Sigmoid colon (tissue), 7 donors: ENCODE measurements around the gene SGCD. TPM values are rescaled to one million over a fixed set of nuclear protein-coding genes. Genes with fewer than 3 reads are reported as not detected.

Experiments used
- DNase-seq: peaks from one replicate; pipeline ENCODE4 v3.0.0-alpha.2; 2019
- H3K27ac ChIP-seq, 4 donors: fragments of 200-600 bp; sonication (generic); one replicate each; pipeline ENCODE4 v1.5.1; 2016 to 2019; ENCODE audit warnings: mild to moderate bottlenecking in 1 of 4
- H3K27me3 ChIP-seq, 3 donors: fragments of 200-600 bp; sonication (generic); one replicate each; pipeline ENCODE4 v1.5.1; 2019; ENCODE audit warnings: mild to moderate bottlenecking in 1 of 3
- H3K36me3 ChIP-seq, 4 donors: fragments of 200-600 bp; sonication (generic); one replicate each; pipeline ENCODE4 v1.5.1; 2016 to 2019
- H3K4me1 ChIP-seq, 4 donors: fragments of 200-600 bp; sonication (generic); one replicate each; pipeline ENCODE4 v1.5.1; 2017 to 2019
- H3K4me3 ChIP-seq, 4 donors: fragments of 200-600 bp; sonication (generic); one replicate each; pipeline ENCODE4 v1.5.1; 2017 to 2019; ENCODE audit warnings: mild to moderate bottlenecking in 2 of 4, moderate library complexity in 1 of 4
- H3K9me3 ChIP-seq, 4 donors: fragments of 200-600 bp in 3 of 4; sonication (generic) in 3 of 4; one replicate each; pipeline versions ENCODE4 v1.5.1 to v1.6.1; 2013 to 2019
- EP300 ChIP-seq, 4 donors: sonication (generic); formaldehyde crosslinking; IDR thresholded peaks; one replicate each; pipeline ENCODE4 v1.6.1; 2017; ENCODE audit warnings: antibody characterized with exemption in 4 of 4
- POLR2A ChIP-seq, 2 donors: fragments of 450-650 bp; IDR thresholded peaks; one replicate each; pipeline ENCODE4 v1.6.1; 2016; ENCODE audit warnings: antibody characterized with exemption in 2 of 2, mild to moderate bottlenecking in 2 of 2, moderate library complexity in 2 of 2
- POLR2AphosphoS5 ChIP-seq, 4 donors: sonication (generic); formaldehyde crosslinking; IDR thresholded peaks; one replicate each; pipeline ENCODE4 v1.6.1; 2017; ENCODE audit warnings: antibody characterized with exemption in 4 of 4
- WGBS, 2 donors: extraction: QIAGEN DNeasy Blood & Tissue Kit; methylation state at CpG; one replicate each; pipeline ENCODE4 v1.1.7; 2013; 5-methylcytosine and 5-hydroxymethylcytosine counted together
- intact Hi-C: fragments of 100-400 bp; cut with DNase I; formaldehyde crosslinking; loops from one replicate; pipeline ENCODE4 v1.15.1; 2023
- polyA plus RNA-seq, 3 donors: library from polyadenylated mRNA; stranded (reverse); fragments of 200-250 nt; gene quantifications; one replicate each; pipeline ENCODE4 v1.2.3, GENCODE V29; 2013
- total RNA-seq, 4 donors: library from RNA; depleted of rRNA; stranded (reverse); fragments of >200 nt; gene quantifications; one replicate each; pipeline ENCODE4 v1.1.0, GENCODE V29; 2016
- TF ChIP-seq, protein P1 (sequence below), 4 experiments: fragments of 450-650 bp in 3 of 4; fragments of 200-600 bp in 1 of 4; IDR thresholded peaks; one replicate each; pipeline ENCODE4 v1.5.1; 2016 to 2019; ENCODE audit warnings: antibody characterized with exemption in 4 of 4, mild to moderate bottlenecking in 3 of 4, moderate library complexity in 2 of 4
- donor health status: healthy with polysubstance abuse.
- donor health status: Bipolar disorder and iron deficiency.
- donor health status: healthy.

SGCD gene
- total and polyA plus RNA-seq, 7 donors: under 0.01 to 34.3 (median 8.2) TPM

DNA sequence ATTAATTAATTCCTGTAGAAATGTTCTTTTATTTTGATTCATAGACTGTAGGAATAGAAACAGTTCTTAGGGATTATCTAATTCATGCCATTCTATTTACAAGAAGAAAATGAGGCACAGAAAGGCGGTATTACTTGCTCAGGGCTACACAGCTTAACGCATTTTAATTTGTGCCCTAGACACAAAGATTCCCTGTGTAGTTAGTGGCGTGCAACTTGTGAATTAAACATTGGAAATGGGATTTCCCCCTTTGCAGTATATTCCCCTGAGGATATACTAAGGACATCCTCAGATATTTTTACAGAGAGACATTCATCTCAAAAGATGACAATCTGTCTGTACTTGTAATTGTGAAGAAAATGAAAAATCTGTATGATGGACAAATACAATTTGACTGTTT, 108.1 kb downstream of the SGCD start:
- Histone ChIP-seq H3K27ac (no peak overlapping the region), H3K27me3 (no peaks in the 10 kb centered on the region), H3K9me3 (no peaks in the 10 kb centered on the region), H3K4me1 (peaks cover 0 to 3% (median 0%) of the 10 kb centered on the region in 4 donors), H3K36me3 (no peaks in the 10 kb centered on the region), H3K4me3 (no peak overlapping the region)
- WGBS, 2 donors: 86% methylated on average over 3 of the region's 3 CpGs
- no peak for DNase-seq
- TF ChIP-seq, protein P1, sequence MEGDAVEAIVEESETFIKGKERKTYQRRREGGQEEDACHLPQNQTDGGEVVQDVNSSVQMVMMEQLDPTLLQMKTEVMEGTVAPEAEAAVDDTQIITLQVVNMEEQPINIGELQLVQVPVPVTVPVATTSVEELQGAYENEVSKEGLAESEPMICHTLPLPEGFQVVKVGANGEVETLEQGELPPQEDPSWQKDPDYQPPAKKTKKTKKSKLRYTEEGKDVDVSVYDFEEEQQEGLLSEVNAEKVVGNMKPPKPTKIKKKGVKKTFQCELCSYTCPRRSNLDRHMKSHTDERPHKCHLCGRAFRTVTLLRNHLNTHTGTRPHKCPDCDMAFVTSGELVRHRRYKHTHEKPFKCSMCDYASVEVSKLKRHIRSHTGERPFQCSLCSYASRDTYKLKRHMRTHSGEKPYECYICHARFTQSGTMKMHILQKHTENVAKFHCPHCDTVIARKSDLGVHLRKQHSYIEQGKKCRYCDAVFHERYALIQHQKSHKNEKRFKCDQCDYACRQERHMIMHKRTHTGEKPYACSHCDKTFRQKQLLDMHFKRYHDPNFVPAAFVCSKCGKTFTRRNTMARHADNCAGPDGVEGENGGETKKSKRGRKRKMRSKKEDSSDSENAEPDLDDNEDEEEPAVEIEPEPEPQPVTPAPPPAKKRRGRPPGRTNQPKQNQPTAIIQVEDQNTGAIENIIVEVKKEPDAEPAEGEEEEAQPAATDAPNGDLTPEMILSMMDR (IDR thresholded peaks at IDR 0.05): no peak
- no peak for TF ChIP-seq POLR2AphosphoS5 (IDR thresholded peaks at IDR 0.05)
- no peak for TF ChIP-seq EP300 (IDR thresholded peaks at IDR 0.05)
- no peak for TF ChIP-seq POLR2A (IDR thresholded peaks at IDR 0.05)
- intact Hi-C loops: no loop called here

DNA sequence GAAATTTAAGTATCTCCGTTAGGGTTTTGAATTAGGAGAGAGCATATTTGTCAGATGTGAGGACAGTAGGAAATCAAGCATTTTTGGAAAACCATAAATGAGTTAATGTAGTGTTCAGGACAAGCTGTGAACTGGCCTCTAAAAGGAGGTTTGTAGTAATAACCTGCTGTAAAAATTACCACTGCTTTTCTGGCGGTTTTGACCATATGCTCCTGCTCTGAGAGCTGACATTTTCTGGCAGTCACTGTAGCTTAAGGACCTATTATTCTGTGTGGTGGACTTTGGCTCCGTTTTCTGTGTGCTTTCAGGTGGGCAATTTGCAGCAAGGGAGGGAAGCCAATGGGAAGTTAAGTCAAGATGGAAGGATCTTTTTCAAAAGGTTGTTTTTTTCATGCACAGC, 111.1 kb downstream of the SGCD start:
- TF ChIP-seq EP300 (IDR thresholded peaks at IDR 0.05) (no peak), POLR2A (IDR thresholded peaks at IDR 0.05) (no peak)
- H3K4me3 ChIP-seq: no peak overlapping the region
- no peak overlapping the region for H3K27ac ChIP-seq
- H3K36me3 ChIP-seq: no peaks in the 10 kb centered on the region
- H3K27me3 ChIP-seq: no peaks in the 10 kb centered on the region
- intact Hi-C loops: no loop called here
- H3K4me1 ChIP-seq: no peaks in the 10 kb centered on the region
- H3K9me3 ChIP-seq: no peaks in the 10 kb centered on the region
- WGBS, 2 donors: 42 to 58% methylated on average over 3 of the region's 3 CpGs
- DNase-seq: no peak

DNA sequence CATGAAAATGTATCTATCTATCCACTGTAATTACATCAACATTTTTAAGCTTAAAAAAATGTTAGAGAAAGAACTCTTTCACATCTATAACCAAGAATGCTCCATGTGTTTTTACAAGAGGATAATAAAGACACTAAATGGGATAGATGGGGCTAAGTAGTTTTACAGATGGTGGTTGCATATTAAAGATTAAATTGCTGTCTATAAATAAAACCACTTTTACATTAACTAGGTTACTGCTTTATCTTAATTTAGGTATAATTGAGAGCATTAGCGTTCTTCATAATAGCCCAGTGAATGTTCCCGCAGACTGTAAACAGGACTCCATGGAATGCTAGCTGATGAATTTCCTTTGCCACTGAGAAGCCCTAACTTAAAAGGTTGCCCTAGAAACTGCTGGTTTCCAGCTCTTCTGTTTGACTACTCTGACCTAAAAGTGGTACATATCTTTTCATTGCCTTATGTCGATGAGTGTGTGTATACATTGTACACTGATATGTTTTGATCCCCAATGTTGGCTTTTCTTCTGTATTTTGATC, 117.9 kb downstream of the SGCD start:
- no peaks in the 10 kb centered on the region for H3K36me3 ChIP-seq
- no peak for DNase-seq
- no peak overlapping the region for H3K4me3 ChIP-seq
- H3K9me3 ChIP-seq: no peaks in the 10 kb centered on the region
- intact Hi-C loops: no loop called here
- TF ChIP-seq EP300 (IDR thresholded peaks at IDR 0.05): no peak
- no peak for TF ChIP-seq POLR2A (IDR thresholded peaks at IDR 0.05)
- H3K27ac ChIP-seq: no peak overlapping the region
- 79 to 89% methylated on average over 3 of the region's 3 CpGs for WGBS, 2 donors
- no peaks in the 10 kb centered on the region for H3K27me3 ChIP-seq
- H3K4me1 ChIP-seq: no peaks in the 10 kb centered on the region

DNA sequence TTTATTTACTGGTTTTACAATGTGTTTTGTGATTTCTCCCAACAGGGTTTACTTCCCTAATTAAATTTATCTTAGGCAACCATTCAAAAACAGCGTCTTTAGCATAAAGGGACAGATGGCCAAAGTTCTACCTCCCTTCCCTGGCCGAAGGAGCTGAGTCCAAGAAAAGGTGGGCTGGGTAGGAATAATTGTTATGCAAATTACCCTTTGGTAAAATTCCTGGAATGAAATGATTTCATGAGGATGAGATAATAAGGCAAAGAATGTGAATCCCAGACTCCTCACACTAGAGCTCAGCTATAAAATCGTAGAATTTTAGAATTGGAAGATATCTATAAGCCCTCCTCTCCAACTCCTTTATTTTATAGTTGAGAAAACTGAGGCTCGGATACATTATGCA, 119.6 kb downstream of the SGCD start:
- intact Hi-C loops: no loop called here
- TF ChIP-seq POLR2A (IDR thresholded peaks at IDR 0.05) (no peak), POLR2AphosphoS5 (IDR thresholded peaks at IDR 0.05) (no peak), EP300 (IDR thresholded peaks at IDR 0.05) (no peak)
- TF ChIP-seq, protein P1 (IDR thresholded peaks at IDR 0.05): no peak
- Histone ChIP-seq H3K4me3 (no peak overlapping the region), H3K4me1 (no peaks in the 10 kb centered on the region), H3K27ac (no peak overlapping the region), H3K27me3 (no peaks in the 10 kb centered on the region), H3K36me3 (no peaks in the 10 kb centered on the region), H3K9me3 (no peaks in the 10 kb centered on the region)
- WGBS, 2 donors: 65 to 73% methylated on average over 4 of the region's 4 CpGs
- DNase-seq: no peak

DNA sequence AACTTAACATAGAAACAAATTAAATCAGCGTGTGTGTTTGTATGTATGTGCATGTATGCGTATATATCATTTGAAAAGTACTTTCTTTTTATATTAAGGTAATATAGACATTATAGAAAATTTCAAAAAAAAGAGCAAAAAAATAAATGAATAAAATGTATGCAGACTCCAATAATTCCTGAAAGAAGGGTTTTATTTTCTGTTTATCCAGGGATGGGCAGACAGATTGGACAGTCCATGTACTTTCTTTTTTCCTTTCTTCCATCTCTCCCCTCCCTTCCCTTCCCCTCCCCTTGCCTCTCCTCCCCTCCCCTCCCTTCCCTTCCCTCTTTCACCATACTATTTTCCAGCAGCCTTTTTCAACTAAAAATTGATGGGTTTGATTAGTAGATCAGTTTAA, 123.8 kb downstream of the SGCD start:
- no peak for DNase-seq
- H3K36me3 ChIP-seq: no peaks in the 10 kb centered on the region
- H3K27me3 ChIP-seq: no peaks in the 10 kb centered on the region
- intact Hi-C loops: no loop called here
- H3K9me3 ChIP-seq: no peaks in the 10 kb centered on the region
- 89 to 94% methylated on average over 2 of the region's 2 CpGs for whole genome bisulfite sequencing, 2 donors
- no peak overlapping the region for H3K27ac ChIP-seq
- no peak overlapping the region for H3K4me3 ChIP-seq
- TF ChIP-seq POLR2AphosphoS5 (IDR thresholded peaks at IDR 0.05) (no peak), POLR2A (IDR thresholded peaks at IDR 0.05) (no peak), EP300 (IDR thresholded peaks at IDR 0.05) (no peak)
- TF ChIP-seq, protein P1 (IDR thresholded peaks at IDR 0.05): no peak
- no peaks in the 10 kb centered on the region for H3K4me1 ChIP-seq

DNA sequence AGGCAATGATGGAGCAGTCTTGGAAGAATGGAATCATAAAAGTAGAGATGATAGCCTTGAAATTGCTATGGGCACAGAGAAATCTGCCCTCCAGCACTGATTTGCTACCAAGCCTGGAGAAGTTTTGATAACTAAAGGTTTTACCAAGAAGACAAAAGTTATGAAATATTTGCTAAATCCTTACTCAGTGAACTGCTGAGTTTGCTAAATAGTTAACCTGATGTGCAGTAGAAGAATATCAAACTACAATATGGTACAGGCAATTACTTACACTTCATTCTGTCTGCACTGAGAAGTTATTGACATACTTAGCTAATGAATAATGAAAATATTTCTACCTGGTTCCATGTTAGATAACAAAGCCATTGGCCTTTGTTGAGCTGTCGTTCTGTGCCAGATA, 124.5 kb downstream of the SGCD start:
- intact Hi-C loops: no loop called here

More for the DNA sequence above, 124.5 kb downstream of the SGCD start:
- TF ChIP-seq EP300 (IDR thresholded peaks at IDR 0.05) (no peak), POLR2A (IDR thresholded peaks at IDR 0.05) (no peak), POLR2AphosphoS5 (IDR thresholded peaks at IDR 0.05) (no peak)
- TF ChIP-seq, protein P1 (IDR thresholded peaks at IDR 0.05): no peak
- WGBS, 2 donors: 34 to 63% methylated on average over 1 of the region's 1 CpG
- no peak overlapping the region for H3K27ac ChIP-seq
- no peak overlapping the region for H3K4me3 ChIP-seq
- H3K36me3 ChIP-seq: no peaks in the 10 kb centered on the region
- H3K4me1 ChIP-seq: no peaks in the 10 kb centered on the region
- no peaks in the 10 kb centered on the region for H3K9me3 ChIP-seq
- no peaks in the 10 kb centered on the region for H3K27me3 ChIP-seq
- no peak for DNase-seq
